Measurements from ENCODE around the gene PLSCR4.
"Not testable (repeated sequence)": the region's sequence is repeated elsewhere in the genome, so short reads cannot be mapped to it uniquely, and the experiment has no call there.

The PLSCR4 gene

DNA sequence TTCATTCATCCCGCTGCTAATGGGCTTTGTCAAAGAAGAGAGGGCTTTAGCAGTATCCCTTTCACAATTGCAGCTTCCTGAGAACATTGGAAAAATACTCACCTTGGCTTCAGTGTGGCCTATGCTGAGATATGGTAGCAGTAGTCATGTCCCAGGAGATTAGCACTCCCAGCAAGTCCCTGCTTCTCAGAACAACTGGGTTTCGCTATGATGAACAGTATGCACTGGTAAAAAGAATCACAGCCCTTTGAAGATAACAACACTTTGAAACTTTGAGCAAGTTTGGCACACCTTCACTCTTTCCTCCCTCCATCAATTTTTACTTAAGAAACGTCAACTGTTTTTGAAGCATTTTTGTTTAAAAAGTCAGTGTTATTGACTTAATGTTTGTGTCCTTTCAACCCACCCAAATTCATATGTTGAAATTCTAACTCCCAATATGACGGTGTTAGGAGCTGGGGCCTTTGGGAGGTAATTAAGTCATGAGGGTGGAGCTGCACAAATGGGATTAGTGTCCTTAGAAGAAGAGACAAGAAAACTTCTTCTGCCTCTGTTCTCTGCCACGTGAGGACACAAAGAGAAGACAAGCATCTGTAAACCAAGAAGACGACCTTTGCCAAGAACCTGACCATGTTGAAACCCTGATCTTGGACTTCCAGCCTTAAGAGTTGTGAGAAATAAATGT lies 17.8 kb upstream of the PLSCR4 start:
- TF ChIP-seq, protein P1, sequence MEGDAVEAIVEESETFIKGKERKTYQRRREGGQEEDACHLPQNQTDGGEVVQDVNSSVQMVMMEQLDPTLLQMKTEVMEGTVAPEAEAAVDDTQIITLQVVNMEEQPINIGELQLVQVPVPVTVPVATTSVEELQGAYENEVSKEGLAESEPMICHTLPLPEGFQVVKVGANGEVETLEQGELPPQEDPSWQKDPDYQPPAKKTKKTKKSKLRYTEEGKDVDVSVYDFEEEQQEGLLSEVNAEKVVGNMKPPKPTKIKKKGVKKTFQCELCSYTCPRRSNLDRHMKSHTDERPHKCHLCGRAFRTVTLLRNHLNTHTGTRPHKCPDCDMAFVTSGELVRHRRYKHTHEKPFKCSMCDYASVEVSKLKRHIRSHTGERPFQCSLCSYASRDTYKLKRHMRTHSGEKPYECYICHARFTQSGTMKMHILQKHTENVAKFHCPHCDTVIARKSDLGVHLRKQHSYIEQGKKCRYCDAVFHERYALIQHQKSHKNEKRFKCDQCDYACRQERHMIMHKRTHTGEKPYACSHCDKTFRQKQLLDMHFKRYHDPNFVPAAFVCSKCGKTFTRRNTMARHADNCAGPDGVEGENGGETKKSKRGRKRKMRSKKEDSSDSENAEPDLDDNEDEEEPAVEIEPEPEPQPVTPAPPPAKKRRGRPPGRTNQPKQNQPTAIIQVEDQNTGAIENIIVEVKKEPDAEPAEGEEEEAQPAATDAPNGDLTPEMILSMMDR (conservative IDR thresholded peaks at IDR 0.05; ENCODE audit: low read depth) = no peak
- ChIA-PET CTCF (no interaction called here), POLR2A (ENCODE audit: low non-redundant PET) (no interaction called here)
- no peak for DNase-seq (ENCODE audit: low spot score)
- H3K27ac ChIP-seq = no peak overlapping the region

DNA sequence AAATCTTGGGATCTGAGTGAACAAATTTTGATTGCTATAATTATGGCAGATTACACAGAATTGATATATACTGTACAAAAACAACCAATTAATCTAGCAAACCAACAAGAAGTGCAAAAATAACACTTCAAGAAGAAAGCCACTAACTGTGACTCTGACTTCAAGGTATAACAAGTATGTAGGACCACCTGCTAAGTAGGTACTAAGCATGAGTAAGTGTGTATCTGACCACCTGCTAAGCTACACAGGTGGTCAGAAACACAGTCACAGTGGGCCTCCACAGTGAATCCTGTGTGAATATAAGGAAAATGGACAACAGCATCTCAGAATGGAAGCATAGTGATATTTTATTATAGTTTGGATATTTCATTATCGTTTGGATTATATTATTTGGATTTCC lies 14.8 kb upstream of the PLSCR4 start:
- no peak for DNase-seq (ENCODE audit: low spot score)
- TF ChIP-seq, protein P1 (conservative IDR thresholded peaks at IDR 0.05; ENCODE audit: low read depth) = no peak
- H3K27ac ChIP-seq = no peak overlapping the region
- ChIA-PET CTCF (no interaction called here), POLR2A (ENCODE audit: low non-redundant PET) (no interaction called here)

DNA sequence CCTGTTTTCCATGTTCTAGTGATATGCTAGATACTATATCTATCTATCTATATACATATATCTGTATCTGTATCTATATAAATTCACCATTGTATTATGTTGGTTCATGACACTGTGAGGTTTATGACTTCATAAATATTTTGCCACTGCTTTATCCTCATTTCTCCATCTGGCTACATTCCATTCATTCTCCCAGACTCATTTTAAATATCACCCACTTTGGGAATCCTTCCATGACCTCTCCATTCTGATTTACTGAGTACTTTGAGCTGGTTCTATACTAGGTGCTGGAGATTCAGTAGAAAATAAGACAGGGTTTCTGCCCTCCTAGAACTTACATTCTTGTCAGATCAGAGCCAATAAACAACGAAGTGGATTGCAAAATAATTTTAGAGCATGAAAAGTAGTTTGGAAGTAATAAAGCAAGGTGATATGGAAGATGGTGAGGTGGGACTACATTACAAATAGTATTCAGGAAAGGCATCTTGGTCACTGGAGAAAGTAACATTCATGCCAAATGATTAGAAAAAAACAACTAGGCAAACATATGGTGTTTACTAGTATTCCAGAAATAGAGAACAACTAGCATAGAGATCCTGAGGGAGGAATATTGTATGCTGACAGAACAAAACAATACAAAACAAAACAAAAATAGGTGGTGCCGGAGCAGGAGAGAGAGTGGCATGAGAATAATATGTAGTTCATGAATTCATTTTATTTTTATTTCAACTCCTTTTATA lies 11.6 kb upstream of the PLSCR4 start:
- DNase-seq (ENCODE audit: low spot score) = no peak
- CTCF ChIA-PET = no interaction called here
- H3K27ac ChIP-seq = no peak overlapping the region
- POLR2A ChIA-PET (ENCODE audit: low non-redundant PET) = no interaction called here
- TF ChIP-seq, protein P1 (conservative IDR thresholded peaks at IDR 0.05; ENCODE audit: low read depth) = no peak

DNA sequence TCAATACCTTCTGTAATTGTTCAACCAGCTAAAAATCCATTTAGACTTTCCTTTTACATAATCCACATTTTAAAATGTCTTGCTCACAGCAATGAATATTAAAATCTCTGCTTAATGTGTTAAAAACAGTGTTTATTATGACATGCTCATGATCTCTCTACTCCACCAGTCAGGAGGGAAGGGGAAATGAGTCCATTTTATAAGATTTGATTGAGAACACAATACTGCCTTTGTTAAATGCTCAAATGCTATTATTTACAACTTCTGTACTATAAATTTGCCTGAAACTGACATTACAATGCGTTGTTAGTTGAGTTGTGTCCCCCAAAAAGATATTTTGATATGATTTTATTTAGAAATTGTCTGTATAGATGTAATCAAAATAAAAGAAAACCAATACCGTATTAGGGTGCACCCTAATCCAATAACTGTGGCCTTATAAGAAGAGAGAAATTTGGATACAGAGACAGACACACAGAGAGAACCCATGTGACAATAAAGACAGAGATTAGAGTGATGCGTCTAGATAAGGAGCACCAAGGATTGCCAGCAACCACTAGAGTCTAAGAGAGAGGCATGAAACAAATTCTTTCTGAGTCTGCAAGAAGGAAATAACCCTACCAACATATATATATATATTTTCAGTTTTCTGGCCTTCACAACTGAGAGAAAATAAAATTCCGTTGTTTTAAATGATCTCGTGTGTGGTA lies 9.1 kb upstream of the PLSCR4 start:
- H3K27ac ChIP-seq = no peak overlapping the region
- no peak for DNase-seq (ENCODE audit: low spot score)
- CTCF ChIA-PET = no interaction called here
- TF ChIP-seq, protein P1 (conservative IDR thresholded peaks at IDR 0.05; ENCODE audit: low read depth) = no peak
- POLR2A ChIA-PET (ENCODE audit: low non-redundant PET) = no interaction called here

DNA sequence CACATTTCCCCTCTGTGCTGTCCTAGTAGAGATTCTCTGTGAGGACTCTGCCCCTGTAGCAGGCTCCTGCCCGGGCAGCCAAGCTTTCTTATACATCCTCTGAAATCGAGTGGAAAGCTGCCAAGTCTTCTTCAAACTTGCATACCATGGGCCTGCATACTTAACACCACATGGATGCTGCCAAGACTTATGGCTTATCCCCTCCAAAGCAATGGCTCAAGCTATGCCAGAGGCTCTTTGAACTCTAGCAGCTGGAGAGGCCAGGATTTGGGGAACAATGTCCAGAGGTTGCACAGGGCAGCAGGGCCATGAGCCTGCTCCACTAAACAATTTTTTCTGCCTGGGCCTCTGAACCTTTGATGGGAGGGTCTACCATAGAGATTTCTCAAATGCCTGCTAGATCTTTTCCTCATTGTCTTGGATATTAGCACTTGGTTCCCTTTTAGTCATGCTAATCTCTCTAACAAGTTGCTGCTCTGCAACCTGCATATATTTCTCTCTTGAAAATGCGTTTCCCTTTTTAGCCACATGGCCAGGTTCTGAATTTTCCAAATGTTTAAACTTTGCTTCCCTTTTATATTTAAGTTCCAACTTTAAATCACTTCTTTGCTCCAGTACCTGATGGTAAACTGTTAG lies 6.1 kb upstream of the PLSCR4 start:
- no peak for DNase-seq (ENCODE audit: low spot score)
- CTCF ChIA-PET = interaction anchor here (0.6 kb wide), 1 partner anchor 32 kb away, joined by 4 read pairs; no protein-coding TSS in a partner anchor
- H3K27ac ChIP-seq = no peak overlapping the region
- TF ChIP-seq, protein P1 (conservative IDR thresholded peaks at IDR 0.05; ENCODE audit: low read depth) = no peak
- POLR2A ChIA-PET (ENCODE audit: low non-redundant PET) = no interaction called here

DNA sequence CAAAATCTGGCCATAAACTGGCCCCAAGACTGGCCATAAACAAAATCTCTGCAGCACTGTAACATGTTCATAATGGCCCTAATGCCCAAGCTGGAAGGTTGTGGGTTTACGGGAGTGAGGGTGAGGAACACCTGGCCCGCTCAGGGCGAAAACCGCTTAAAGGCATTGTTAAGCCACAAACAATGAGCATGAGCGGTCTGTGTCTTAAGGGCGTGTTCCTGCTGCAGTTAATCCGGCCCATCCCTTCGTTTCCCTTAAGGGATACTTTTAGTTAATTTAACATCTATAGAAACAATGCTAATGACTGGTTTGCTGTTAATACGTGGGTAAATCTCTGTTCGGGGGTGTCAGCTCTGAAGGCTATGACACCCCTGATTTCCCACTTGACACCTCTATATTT lies 1.5 kb upstream of the PLSCR4 start:
- H3K27ac ChIP-seq; POLR2A ChIA-PET (ENCODE audit: low non-redundant PET); DNase-seq (ENCODE audit: low spot score): not testable (repeated sequence)
- CTCF ChIA-PET = interaction anchor here (0.6 kb wide), 1 partner anchor 56 kb away, joined by 3 read pairs; no protein-coding TSS in a partner anchor
